Neural cell (in vitro differentiated cells): ENCODE measurements around the gene GPSM1. TPM values are rescaled to one million over a fixed set of nuclear protein-coding genes. Genes with fewer than 3 reads are reported as not detected.

Experiments used
- H2AFZ ChIP-seq: fragments of 200-600, 300-800 bp; sonication (generic), shearing (Covaris generic); 2 replicates; pipeline ENCODE4 v1.6.0; 2014; ENCODE audit warnings: low read depth, mild to moderate bottlenecking, antibody characterized with exemption, low read length, moderate library complexity
- H3F3A ChIP-seq: fragments of 200-600 bp; shearing (Covaris generic); 2 replicates; pipeline ENCODE4 v1.6.1; 2016; ENCODE audit warnings: mild to moderate bottlenecking, moderate library complexity, mixed read lengths, antibody characterized with exemption, low read length; ENCODE audit not compliant: insufficient read depth, poor library complexity, severe bottlenecking
- H3K27ac ChIP-seq: fragments of 200-600, 300-800 bp; sonication (generic), shearing (Covaris generic); 2 replicates; pipeline ENCODE4 v1.5.1; 2014; ENCODE audit warnings: mild to moderate bottlenecking, low read length, moderate library complexity
- H3K27me3 ChIP-seq: fragments of 300-800, 200-600 bp; sonication (generic), shearing (Covaris generic); 2 replicates; pipeline ENCODE4 v1.6.0; 2014; ENCODE audit warnings: mild to moderate bottlenecking, low read depth, low read length, moderate library complexity; ENCODE audit not compliant: insufficient read depth
- H3K36me3 ChIP-seq: fragments of 300-800, 200-600 bp; sonication (generic), shearing (Covaris generic); 2 replicates; pipeline ENCODE4 v1.5.1; 2014; ENCODE audit warnings: mild to moderate bottlenecking, antibody characterized with exemption, low read length, moderate library complexity; ENCODE audit not compliant: insufficient read depth
- H3K4me2 ChIP-seq: fragments of 300-800, 200-600 bp; sonication (generic), shearing (Covaris generic); 2 replicates; pipeline ENCODE4 v1.6.0; 2014; ENCODE audit warnings: mild to moderate bottlenecking, low read length
- H3K4me3 ChIP-seq: fragments of 300-800, 200-600 bp; sonication (generic), shearing (Covaris generic); 2 replicates; pipeline ENCODE4 v1.5.1; 2014; ENCODE audit warnings: mild to moderate bottlenecking, low read length, moderate library complexity
- H3K79me2 ChIP-seq: fragments of 200-600 bp; shearing (Covaris generic); replicated peaks from 2 replicates; pipeline ENCODE4 v1.6.0; 2014; ENCODE audit warnings: mild to moderate bottlenecking, low read length, moderate library complexity; ENCODE audit not compliant: insufficient read depth
- H3K9ac ChIP-seq: fragments of 300-800, 200-600 bp; sonication (generic), shearing (Covaris generic); 2 replicates; pipeline ENCODE4 v1.6.1; 2016; ENCODE audit warnings: mild to moderate bottlenecking, low read length, mixed read lengths
- H3K9me2 ChIP-seq: fragments of 200-600 bp; shearing (Covaris generic); 2 replicates; pipeline ENCODE4 v1.6.1; 2016; ENCODE audit warnings: mild to moderate bottlenecking, low read length, mixed read lengths; ENCODE audit not compliant: insufficient read depth
- H3K9me3 ChIP-seq: fragments of 200-600, 300-800 bp; sonication (generic), shearing (Covaris generic); 2 replicates; pipeline ENCODE4 v1.6.1; 2016; ENCODE audit warnings: mild to moderate bottlenecking, mixed run types, low read length, moderate library complexity, mixed read lengths
- H4K20me1 ChIP-seq: fragments of 200-600 bp; shearing (Covaris generic); 2 replicates; pipeline ENCODE4 v1.6.1; 2016; ENCODE audit warnings: mild to moderate bottlenecking, mixed run types; ENCODE audit not compliant: insufficient read depth
- EP300 ChIP-seq: fragments of 450-650 bp; conservative IDR thresholded peaks from 2 replicates; pipeline ENCODE4 v1.6.1; 2014; ENCODE audit warnings: antibody characterized with exemption, mild to moderate bottlenecking, moderate library complexity; ENCODE audit not compliant: poor library complexity, severe bottlenecking
- EZH2 ChIP-seq: fragments of 200-600, 300-800 bp; shearing (Covaris generic), sonication (generic); IDR thresholded peaks from 2 replicates; pipeline ENCODE4 v1.6.1; 2014; ENCODE audit warnings: antibody characterized with exemption, low read length, borderline replicate concordance, mild to moderate bottlenecking; ENCODE audit not compliant: insufficient read depth, poor library complexity, severe bottlenecking
- MXI1 ChIP-seq: fragments of 450-650 bp; conservative IDR thresholded peaks from 2 replicates; pipeline ENCODE4 v1.6.1; 2014; ENCODE audit warnings: antibody characterized with exemption, mild to moderate bottlenecking; ENCODE audit not compliant: poor library complexity, severe bottlenecking
- POLR2AphosphoS5 ChIP-seq: IDR thresholded peaks from 2 replicates; pipeline ENCODE4 v1.6.1; 2012
- RAD21 ChIP-seq: fragments of 450-650 bp; conservative IDR thresholded peaks from 2 replicates; pipeline ENCODE4 v1.6.1; 2014; ENCODE audit warnings: antibody characterized with exemption, mild to moderate bottlenecking, moderate library complexity
- SMC3 ChIP-seq: fragments of 450-650 bp; conservative IDR thresholded peaks from 2 replicates; pipeline ENCODE4 v1.6.1; 2014; ENCODE audit warnings: antibody characterized with exemption, mild to moderate bottlenecking, moderate library complexity; ENCODE audit not compliant: poor library complexity
- TAF1 ChIP-seq: IDR thresholded peaks from 2 replicates; pipeline ENCODE4 v1.6.1; 2012; ENCODE audit warnings: low read depth
- polyA plus RNA-seq: library from polyadenylated mRNA; depleted of rRNA; stranded (reverse); fragments of >200 nt; gene quantifications from 2 replicates; pipeline ENCODE4 v1.2.3, GENCODE V29; 2014
- TF ChIP-seq, protein P1 (sequence below): fragments of 450-650 bp; IDR thresholded peaks from 2 replicates; pipeline ENCODE4 v1.5.1; 2014; ENCODE audit warnings: antibody characterized with exemption, mild to moderate bottlenecking, moderate library complexity; ENCODE audit not compliant: poor library complexity, severe bottlenecking
- TF ChIP-seq, protein P2 (sequence below): IDR thresholded peaks from 2 replicates; pipeline ENCODE4 v1.6.1; 2012; ENCODE audit warnings: borderline replicate concordance

GPSM1 gene
- polyA plus RNA-seq, 1 donor from 2014 or later: 117 TPM

DNA sequence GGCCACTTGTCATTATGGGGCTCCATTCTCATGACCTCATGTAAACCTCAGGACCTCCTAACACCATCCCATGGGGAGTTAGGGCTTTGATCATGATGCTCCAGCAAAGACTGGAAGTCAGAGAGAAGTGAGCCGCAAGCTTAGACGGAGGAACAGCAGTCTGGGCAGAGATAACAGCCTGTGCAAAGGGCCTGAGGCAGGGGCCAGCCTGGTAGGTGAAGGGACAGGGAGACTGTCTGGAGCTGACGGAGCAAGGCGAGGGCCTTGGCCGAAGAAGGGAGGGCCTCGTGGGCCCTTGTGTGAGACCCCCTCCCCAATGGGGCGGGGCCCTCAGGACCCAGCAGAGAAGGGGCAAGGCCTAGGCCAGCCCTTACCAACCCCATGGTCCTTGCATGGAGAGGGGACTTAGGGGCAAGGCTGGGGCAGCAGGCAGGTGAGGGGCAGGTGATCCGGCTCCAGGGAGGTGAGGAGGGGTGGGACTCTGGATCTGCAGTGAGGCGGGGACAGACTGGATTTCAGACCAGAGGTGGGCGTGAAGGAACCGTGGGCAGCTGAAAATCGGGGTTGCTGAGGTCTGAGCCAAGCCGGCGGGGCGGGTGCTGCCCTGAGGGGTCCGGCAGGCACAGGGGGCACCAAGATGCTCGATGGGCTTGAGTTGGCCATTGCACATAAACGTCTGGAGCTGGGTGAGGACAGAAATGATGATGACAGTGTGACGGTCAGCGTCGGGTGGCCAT is 17.4 kb downstream of the GPSM1 start:
- H3K9me2 ChIP-seq: no peaks in the 10 kb centered on the region
- H3F3A ChIP-seq: no peaks in the 10 kb centered on the region
- H4K20me1 ChIP-seq: no peaks in the 10 kb centered on the region
- no peak overlapping the region for H3K9ac ChIP-seq
- H3K36me3 ChIP-seq: no peaks in the 10 kb centered on the region
- H3K4me3 ChIP-seq: no peak overlapping the region
- H3K79me2 ChIP-seq: no peaks in the 10 kb centered on the region
- H2AFZ ChIP-seq: no peak overlapping the region
- no peak overlapping the region for H3K4me2 ChIP-seq
- no peaks in the 10 kb centered on the region for H3K9me3 ChIP-seq
- H3K27me3 ChIP-seq: no peaks in the 10 kb centered on the region
- TF ChIP-seq MXI1 (no peak), POLR2AphosphoS5 (no peak), SMC3 (no peak), RAD21 (no peak), EP300 (no peak), EZH2 (no peak), TAF1 (no peak)
- TF ChIP-seq, protein P1, sequence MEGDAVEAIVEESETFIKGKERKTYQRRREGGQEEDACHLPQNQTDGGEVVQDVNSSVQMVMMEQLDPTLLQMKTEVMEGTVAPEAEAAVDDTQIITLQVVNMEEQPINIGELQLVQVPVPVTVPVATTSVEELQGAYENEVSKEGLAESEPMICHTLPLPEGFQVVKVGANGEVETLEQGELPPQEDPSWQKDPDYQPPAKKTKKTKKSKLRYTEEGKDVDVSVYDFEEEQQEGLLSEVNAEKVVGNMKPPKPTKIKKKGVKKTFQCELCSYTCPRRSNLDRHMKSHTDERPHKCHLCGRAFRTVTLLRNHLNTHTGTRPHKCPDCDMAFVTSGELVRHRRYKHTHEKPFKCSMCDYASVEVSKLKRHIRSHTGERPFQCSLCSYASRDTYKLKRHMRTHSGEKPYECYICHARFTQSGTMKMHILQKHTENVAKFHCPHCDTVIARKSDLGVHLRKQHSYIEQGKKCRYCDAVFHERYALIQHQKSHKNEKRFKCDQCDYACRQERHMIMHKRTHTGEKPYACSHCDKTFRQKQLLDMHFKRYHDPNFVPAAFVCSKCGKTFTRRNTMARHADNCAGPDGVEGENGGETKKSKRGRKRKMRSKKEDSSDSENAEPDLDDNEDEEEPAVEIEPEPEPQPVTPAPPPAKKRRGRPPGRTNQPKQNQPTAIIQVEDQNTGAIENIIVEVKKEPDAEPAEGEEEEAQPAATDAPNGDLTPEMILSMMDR: no peak
- TF ChIP-seq, protein P2, sequence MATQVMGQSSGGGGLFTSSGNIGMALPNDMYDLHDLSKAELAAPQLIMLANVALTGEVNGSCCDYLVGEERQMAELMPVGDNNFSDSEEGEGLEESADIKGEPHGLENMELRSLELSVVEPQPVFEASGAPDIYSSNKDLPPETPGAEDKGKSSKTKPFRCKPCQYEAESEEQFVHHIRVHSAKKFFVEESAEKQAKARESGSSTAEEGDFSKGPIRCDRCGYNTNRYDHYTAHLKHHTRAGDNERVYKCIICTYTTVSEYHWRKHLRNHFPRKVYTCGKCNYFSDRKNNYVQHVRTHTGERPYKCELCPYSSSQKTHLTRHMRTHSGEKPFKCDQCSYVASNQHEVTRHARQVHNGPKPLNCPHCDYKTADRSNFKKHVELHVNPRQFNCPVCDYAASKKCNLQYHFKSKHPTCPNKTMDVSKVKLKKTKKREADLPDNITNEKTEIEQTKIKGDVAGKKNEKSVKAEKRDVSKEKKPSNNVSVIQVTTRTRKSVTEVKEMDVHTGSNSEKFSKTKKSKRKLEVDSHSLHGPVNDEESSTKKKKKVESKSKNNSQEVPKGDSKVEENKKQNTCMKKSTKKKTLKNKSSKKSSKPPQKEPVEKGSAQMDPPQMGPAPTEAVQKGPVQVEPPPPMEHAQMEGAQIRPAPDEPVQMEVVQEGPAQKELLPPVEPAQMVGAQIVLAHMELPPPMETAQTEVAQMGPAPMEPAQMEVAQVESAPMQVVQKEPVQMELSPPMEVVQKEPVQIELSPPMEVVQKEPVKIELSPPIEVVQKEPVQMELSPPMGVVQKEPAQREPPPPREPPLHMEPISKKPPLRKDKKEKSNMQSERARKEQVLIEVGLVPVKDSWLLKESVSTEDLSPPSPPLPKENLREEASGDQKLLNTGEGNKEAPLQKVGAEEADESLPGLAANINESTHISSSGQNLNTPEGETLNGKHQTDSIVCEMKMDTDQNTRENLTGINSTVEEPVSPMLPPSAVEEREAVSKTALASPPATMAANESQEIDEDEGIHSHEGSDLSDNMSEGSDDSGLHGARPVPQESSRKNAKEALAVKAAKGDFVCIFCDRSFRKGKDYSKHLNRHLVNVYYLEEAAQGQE: no peak
- no peak overlapping the region for H3K27ac ChIP-seq

DNA sequence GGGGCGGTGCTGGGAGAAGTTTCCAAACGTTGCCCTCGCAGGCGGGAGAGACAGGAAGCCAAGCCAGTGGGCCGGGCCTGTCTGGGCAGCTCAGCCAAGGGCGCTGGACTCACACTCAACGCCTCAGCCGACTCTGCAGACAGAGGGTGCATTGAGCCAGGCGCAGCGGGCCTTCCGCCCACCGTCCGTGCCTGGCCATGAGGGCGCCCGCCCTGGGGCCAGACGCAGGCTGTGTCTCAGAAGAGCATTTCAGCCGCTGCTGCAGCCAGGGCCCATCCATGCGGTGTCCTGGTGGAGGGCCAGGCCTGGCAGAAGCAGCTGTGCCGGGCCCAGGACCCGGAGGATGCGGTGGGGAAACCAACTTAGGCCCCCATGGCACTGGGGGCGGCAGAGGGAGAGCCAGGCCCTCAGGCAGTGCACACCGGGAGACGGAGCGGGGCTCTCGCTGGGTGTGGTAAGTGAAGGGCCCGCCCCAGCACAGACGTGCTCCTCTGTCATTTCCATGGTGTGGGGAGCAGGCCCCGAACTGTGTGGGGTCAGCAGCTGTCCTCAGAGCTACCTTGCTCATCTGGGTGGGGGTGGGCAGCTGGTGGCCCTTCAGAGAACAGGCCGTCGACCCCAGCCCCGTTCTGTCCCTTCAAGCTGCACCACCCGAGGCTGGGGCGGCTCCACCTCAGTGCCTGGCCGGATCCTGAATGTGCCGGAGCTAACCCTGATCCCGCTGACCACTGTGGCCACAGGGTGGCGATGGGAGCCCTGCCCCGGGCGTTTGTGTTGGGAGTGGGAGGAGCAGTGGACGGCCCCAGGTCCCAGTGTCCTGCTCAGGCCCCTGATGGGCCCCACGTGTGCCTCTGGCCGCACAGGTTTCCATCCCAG is 18.2 kb downstream of the GPSM1 start:
- H3K79me2 ChIP-seq: no peaks in the 10 kb centered on the region
- H3K9me2 ChIP-seq: no peaks in the 10 kb centered on the region
- no peak for TF ChIP-seq RAD21
- TF ChIP-seq, protein P2: no peak
- TF ChIP-seq EZH2: no peak
- H3K9me3 ChIP-seq: no peaks in the 10 kb centered on the region
- H3K27ac ChIP-seq: no peak overlapping the region
- no peak overlapping the region for H3K4me2 ChIP-seq
- no peaks in the 10 kb centered on the region for H3K36me3 ChIP-seq
- H2AFZ ChIP-seq: no peak overlapping the region
- no peaks in the 10 kb centered on the region for H3F3A ChIP-seq
- no peak overlapping the region for H3K4me3 ChIP-seq
- no peaks in the 10 kb centered on the region for H4K20me1 ChIP-seq
- no peaks in the 10 kb centered on the region for H3K27me3 ChIP-seq
- H3K9ac ChIP-seq: no peak overlapping the region
